NCI-H526 (cell line): Measurements from ENCODE around the gene ZNF763.
"Not testable (repeated sequence)": the region's sequence is repeated elsewhere in the genome, so short reads cannot be mapped to it uniquely, and the experiment has no call there.

Experiments
- DNase-seq, 2 experiments: peaks; one replicate each; lab custom pipeline; 2025; lab: John Stamatoyannopoulos, UW

The ZNF763 gene

GRCh38 chr19:11964858-11965645 lies at the start of gene ZNF763:
Gene ZNF763, plus strand, starts transcription at chr19:11965040. Its CDS starts 169 bp downstream, at chr19:11965209.
- peak; percentile 85 to 89 for DNase-seq

DNA sequence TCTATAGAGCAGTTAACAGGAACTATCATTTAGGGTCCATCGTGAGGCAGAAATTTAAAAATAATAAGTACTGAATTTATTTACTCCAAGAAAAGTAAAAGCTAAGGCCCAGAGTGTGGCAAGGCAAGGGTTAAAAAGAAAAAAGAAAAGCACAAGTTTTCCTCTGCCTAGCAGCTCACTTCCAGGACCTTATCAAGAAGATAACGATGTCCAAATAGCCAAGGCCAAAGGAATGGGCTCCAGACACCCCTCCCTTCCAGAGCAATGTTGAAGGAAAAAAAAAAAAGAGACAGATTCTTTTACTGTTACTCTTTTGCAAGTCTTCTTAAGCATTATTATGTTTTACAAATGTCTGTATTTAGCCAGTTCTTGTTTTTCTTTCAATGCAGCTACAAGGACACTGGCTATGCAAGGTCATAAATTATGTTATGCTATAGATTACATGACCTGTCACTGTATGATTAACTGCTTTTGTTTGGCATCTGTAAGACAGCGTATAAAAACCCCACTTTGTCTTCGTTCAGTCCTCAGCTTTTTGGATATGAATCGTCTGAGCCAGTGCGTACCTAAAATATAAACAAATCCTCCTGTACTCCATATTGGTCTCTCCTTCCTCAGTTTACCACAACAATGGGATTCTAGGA lies 42.9 kb upstream of the ZNF763 start:
- DNase-seq, result no peak

DNA sequence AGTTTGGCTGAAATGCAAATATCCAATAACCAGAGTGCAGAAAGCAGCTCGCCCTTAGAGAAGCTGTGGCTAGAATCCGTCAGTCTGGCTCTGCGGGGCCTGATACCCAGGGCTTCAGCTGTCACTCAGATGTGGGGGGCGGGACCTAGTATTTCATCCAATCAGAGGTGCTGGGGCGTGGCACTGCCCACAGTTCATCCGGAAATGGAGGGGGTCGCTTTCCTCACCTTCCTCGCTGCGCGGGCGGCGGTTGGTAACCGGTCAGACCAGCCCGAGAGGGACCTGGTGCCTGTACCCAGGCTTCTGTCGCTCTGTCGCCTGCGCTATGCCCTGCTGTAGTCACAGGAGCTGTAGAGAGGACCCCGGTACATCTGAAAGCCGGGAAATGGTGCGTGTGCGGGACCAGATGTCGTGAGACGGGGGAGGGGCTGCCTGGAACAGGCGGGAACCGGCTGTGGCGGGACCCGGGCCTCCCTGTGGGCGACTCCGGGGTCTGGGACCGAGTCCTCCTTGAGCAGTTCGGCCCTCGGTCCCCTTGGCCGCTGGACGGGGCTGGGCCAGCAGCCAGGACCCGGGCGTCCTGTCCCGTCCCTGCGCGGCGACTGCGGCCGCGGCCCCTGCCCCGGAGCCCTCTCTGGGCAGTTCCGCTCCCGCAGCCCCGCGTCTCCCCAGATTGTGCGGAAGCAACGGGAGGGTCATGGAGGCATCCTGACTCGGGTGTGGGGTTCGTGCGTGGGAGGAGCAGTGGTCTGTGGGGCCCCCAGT lies 39.8 kb upstream of the ZNF763 start, which contains the start of gene ZNF700:
TSS of gene ZNF700 (plus strand) at position 222 of the 765 bp plus-strand sequence. CDS start at position 326, 104 bp downstream.
- peak; percentile 92 to 96 for DNase-seq

GRCh38 chr19:11925651-11926187 lies 39.1 kb upstream of the ZNF763 start:
- DNase-seq, result not testable (repeated sequence)

DNA sequence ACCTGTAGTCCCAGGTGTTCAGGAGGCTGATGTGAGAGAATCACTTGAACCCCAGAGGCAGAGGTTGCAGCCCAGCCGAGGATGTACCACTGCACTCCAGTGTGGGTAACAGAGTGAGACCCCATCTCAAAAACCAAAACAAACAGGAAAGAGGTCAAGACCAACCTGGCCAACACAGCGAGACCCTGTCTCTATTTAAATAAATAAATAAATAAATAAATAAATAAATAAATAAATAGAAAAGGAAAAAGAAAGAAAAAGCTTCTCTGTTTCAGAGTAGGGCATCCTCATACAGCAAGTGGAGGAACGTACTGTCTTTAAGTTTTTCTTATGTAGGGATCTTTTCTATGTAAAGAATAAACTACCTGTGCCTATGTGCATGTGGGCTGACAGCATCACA lies 37.6 kb upstream of the ZNF763 start:
- DNase-seq, result no peak

GRCh38 chr19:11931051-11931450 lies 33.8 kb upstream of the ZNF763 start:
- DNase-seq, result no peak

DNA sequence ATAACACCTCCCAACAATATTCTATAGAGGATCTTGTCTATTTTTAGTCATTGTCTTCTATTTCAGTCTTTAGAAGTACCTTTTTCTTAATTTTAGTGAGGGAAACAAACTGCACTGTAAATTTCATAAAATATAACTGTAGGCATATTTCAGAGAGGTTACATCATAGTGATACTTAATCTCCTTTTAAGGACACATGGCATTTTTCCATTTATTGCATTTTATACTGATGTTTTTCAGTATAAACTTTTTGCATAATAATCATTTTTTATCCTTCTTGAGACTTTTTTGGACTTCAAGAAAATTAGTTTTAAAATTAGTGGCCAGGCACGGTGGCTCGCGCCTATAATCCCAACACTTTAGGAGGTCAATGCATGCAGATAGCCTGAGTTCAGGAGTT lies 33.3 kb upstream of the ZNF763 start:
- DNase-seq, result no peak

DNA sequence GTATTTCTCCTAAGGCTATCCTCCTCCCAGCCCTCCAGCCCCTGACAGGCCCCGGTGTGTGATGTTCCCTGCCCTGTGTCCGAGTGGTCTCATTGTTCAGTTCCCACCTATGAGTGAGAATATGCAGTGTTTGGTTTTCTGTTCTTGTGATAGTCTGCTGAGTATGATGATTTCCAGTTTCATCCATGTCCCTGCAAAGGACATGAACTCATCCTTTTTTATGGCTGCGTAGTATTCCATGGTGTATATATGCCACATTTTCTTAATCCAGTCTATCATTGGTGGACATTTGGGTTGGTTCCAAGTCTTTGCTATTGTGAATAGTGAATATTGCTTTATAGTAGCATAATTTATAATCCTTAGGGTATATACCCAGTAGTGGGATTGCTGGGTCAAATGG lies 29.0 kb upstream of the ZNF763 start:
- DNase-seq, result not testable (repeated sequence)

- not testable (repeated sequence) for DNase-seq
These were observed 26.5 kb upstream of the ZNF763 start for GRCh38 chr19:11938383-11938782.

DNA sequence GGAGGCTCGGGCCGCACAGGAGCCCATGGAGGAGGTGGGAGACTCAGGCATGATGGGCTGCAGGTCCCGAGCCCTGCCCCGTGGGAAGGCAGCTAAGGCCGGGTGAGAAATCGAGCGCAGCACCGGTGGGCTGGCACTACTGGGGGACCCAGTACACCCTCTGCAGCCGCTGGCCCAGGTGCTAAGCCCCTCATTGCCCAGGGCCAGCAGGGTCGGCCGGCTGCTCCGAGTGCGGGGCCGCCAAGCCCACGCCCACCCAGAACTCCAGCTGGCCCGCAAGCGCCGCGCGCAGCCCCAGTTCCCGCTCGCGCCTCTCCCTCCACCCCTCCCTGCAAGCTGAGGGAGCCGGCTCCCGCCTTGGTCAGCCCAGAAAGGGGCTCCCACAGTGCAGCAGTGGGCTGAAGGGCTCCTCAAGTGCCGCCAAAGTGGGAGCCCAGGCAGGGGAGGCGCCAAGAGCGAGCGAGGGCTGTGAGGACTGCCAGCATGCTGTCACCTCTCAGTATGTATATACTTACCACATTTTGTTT lies 23.4 kb upstream of the ZNF763 start:
- DNase-seq, result not testable (repeated sequence)

DNA sequence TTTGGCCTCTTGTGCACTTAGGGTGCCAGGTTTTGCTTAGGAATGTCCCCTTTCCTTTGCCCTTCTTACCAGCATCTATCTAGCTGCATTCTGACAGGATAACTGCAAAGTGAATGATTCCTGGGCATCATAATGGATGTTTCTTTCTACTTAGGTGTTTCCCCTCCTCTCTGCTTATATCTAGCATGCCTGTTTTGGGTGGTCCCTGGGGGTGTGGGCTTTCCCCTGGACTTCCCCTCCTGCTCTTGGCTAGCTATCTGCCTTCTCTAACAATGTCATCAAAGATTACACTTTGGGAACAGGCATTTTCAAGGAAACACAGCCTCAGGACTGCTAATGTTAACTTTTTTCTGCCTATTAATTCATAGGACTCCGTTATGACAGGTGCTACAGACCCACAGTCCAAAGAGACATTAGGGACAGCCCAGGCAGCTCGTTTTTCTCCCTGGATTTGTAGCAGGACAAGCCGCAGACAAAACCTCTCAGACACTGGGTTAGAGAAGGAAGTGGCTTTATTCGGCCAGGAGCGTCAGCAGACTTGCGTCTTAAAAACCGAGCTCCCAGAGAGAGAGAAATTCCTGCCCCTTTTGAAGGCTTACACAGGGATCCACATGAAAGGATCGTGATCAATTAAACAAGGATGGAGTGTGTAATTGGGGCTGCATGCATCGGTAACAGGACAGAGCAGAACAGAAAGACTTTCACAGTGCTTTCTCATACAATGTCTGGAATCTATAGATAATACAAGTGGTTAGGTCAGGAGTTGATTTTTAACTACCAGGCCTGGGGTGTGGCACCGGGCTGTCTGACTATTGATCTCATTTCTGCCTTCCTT lies 22.6 kb upstream of the ZNF763 start:
- DNase-seq, result no peak

DNA sequence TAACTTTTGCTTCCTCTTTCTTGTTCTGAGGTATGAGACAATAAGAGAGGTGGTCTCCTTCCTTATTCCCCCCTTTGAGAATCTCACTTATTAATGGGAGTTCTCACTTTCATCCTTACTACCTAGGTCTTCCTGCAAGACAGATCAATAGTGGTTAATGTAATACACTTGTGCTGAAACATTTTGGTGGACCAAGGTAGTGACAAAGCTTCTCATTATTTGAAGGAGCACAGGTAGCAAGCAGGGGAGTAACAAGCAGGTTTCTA lies 22.1 kb upstream of the ZNF763 start:
- DNase-seq, result no peak

GRCh38 chr19:11944656-11945055 lies 20.2 kb upstream of the ZNF763 start:
- DNase-seq, result no peak

DNA sequence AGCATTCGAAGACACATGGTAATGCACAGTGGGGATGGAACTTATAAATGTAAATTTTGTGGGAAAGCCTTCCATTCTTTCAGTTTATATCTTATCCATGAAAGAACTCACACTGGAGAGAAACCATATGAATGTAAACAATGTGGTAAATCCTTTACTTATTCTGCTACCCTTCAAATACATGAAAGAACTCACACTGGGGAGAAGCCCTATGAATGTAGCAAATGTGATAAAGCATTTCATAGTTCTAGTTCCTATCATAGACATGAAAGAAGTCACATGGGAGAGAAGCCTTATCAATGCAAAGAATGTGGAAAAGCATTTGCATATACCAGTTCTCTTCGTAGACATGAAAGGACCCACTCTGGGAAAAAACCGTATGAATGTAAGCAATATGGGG lies 16.2 kb upstream of the ZNF763 start:
- no peak for DNase-seq

DNA sequence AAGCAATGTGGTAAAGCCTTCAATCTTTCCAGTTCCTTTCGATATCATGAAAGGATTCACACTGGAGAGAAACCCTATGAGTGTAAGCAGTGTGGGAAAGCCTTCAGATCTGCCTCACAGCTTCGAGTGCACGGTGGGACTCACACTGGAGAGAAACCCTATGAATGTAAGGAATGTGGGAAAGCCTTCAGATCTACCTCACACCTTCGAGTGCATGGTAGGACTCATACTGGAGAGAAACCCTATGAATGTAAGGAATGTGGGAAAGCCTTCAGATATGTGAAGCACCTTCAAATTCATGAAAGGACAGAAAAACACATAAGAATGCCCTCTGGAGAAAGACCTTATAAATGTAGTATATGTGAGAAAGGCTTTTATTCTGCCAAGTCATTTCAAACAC lies 15.6 kb upstream of the ZNF763 start:
- no peak for DNase-seq

DNA sequence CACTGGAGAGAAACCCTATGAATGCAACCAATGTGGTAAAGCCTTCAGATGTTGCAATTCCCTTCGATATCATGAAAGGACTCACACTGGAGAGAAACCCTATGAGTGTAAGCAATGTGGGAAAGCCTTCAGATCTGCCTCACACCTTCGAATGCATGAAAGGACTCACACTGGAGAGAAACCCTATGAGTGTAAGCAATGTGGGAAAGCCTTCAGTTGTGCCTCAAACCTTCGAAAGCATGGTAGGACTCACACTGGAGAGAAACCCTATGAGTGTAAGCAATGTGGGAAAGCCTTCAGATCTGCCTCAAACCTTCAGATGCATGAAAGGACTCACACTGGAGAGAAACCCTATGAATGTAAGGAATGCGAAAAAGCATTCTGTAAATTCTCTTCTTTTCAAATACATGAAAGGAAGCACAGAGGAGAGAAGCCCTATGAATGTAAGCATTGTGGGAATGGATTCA lies 15.2 kb upstream of the ZNF763 start:
- not testable (repeated sequence) for DNase-seq

DNA sequence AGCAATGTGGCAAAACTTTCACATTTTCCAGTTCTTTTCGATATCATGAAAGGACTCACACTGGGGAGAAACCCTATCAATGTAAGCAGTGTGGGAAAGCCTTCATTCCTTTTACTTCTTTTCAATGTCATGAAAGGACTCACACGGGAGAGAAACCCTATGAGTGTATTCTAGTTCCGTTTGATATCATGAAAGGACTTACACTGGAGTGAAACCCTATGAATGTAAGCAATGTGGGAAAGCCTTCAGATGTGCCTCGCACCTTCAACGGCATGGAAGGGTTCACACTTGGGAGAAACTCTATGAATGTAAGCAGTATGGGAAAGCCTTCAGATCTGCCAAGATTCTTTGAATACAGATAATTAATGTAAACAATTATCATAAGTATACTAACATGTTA lies 14.5 kb upstream of the ZNF763 start:
- DNase-seq, result no peak

DNA sequence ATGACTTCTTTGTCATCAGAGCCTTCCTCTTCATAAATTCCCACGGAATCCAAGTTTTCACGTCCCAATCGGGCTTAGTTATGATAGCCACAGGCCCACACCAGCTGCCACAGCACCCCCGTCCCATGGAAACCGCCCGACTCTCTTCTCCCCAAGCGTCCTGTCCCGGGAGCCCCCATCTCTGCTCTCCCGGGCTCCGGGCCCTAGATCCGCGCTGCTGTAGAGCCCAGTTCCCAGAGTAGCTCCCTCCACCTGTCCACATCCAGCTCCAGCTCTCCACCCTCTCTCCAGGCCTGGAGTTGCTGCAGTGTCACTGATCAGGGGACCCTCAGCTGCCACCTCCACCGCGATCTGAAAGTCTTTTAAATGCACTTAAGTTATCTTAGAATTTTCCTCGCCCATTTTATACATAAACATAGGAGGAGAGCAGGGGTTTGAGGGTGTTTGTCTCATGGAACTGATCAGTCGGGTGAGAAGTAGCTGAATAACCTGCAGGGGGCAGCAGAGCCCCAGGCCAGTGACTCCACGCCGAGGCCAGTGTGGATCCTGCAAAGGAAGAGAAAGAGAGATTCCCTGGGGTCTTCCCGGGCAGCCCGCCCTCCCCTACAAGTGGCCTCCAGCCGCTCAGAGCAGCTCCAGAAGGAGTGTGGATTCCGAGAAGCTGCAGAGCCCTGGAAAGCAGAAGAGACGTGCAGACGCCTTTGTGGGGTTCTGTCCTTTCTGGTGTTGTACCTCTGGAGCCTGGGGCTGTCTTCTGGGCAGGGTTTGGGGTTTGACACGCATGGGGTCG lies 1.1 kb upstream of the ZNF763 start:
- DNase-seq, result peak; percentile 54 to 81

DNA sequence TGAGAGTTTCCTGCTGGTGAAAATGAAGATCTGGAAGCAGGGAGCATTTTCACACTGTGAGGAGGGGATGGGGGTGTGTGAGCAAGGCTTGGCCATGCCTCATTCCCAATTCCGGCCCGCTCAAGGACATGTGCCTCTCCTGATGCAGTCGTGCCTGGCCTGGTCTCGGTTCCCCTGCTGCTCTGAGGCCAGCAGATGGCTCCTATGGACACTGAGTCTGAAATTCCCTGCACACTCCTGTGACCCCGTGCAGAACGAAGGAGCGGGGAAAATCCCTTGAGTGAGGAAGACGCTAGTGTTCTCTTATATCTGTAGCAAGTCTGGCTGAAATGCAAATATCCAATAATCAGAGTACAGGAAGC lies 363 bp upstream of the ZNF763 start:
- peak in 1 of 2 experiments; percentile 60 for DNase-seq

GRCh38 chr19:11970174-11970573 lies 5.3 kb downstream of the ZNF763 start:
- DNase-seq, result no peak

- no peak for DNase-seq
These were observed 6.2 kb downstream of the ZNF763 start for GRCh38 chr19:11971041-11971440.
